Body of pancreas (tissue), 4 donors: Measurements from ENCODE around the gene MROH2A. TPM values are rescaled to one million over a fixed set of nuclear protein-coding genes. Genes with fewer than 3 reads are reported as not detected.

Experiments
- ATAC-seq: fragments of 150-250 bp; one replicate; pipeline ENCODE4 v1.9.1; 2016
- DNase-seq, 4 donors: peaks; one replicate each; pipeline ENCODE4 v3.0.0-alpha.2; 2019
- H3K27ac ChIP-seq, 4 donors: fragments of 200-600 bp; sonication (generic); 1 replicate in 3 of 4; 2 replicates in 1 of 4; pipeline versions ENCODE4 v1.5.1 to v1.6.1; 2016 to 2019; ENCODE audit warnings: mild to moderate bottlenecking in 1 of 4, mixed read lengths in 1 of 4, moderate library complexity in 1 of 4
- H3K27me3 ChIP-seq, 2 donors: fragments of 200-600 bp; sonication (generic); one replicate each; pipeline ENCODE4 v1.6.0; 2016; ENCODE audit warnings: mild to moderate bottlenecking in 1 of 2
- H3K36me3 ChIP-seq, 2 donors: fragments of 200-600 bp; sonication (generic); replicated peaks in 1 of 2; 2 replicates each; pipeline ENCODE4 v1.5.1; 2016; ENCODE audit warnings: low read depth in 2 of 2; ENCODE audit not compliant: insufficient read depth in 1 of 2
- H3K4me1 ChIP-seq: fragments of 200-600 bp; sonication (generic); one replicate; pipeline ENCODE4 v1.6.0; 2016
- H3K4me3 ChIP-seq, 2 donors: fragments of 200-600 bp; sonication (generic); 1 replicate in 1 of 2; 2 replicates in 1 of 2; pipeline ENCODE4 v1.5.1; 2016 to 2019
- H3K9me3 ChIP-seq, 3 donors: fragments of 200-600 bp; sonication (generic); 1 replicate in 2 of 3; 2 replicates in 1 of 3; pipeline ENCODE4 v1.5.1; 2016
- POLR2A ChIP-seq, 3 donors: fragments of 450-650 bp; IDR thresholded peaks; one replicate each; pipeline ENCODE4 v1.6.1; 2016; ENCODE audit warnings: antibody characterized with exemption in 3 of 3, mild to moderate bottlenecking in 2 of 3
- WGBS, 2 donors: methylation state at CpG; one replicate each; pipeline ENCODE4 v1.1.5; 2017; 5-methylcytosine and 5-hydroxymethylcytosine counted together
- intact Hi-C: fragments of 100-400 bp; cut with DNase I; formaldehyde crosslinking; loops from one replicate; pipeline ENCODE4 v1.15.1; 2023
- total RNA-seq, 2 donors: library from RNA; depleted of rRNA; stranded (reverse); fragments of >200 nt; gene quantifications; one replicate each; pipeline ENCODE4 v1.1.0, GENCODE V29; 2016
- TF ChIP-seq, protein P1 (sequence below), 7 experiments: fragments of 450-650 bp in 4 of 7; fragments of 200-600 bp in 3 of 7; sonication (generic) in 3 of 7; IDR thresholded peaks; one replicate each; pipeline ENCODE4 v1.5.1; 2016 to 2019; ENCODE audit warnings: antibody characterized with exemption in 7 of 7

The MROH2A gene
- total RNA-seq, 2 donors from 2014 or later, result not detected

DNA sequence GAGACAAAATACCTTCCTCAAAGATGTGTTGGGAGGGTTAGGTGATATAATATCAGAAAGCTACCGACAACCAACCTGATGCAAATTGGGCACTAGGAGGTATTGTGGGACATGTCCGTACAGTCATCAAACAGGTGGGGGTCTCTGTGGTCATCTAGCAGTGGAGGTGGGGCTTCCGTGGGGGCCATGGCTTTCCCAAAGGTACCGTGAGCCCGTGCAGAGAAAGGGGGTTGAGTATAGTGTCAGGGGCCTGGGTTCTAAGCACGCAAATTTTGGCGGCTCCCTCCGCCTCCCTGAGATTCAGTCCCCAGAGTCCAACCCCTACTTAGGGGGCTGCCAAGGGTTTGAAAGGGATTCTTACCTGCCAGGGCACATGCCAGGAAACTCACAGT is 43.6 kb downstream of the MROH2A start:
- no peaks in the 10 kb centered on the region for H3K27me3 ChIP-seq
- H3K4me1 ChIP-seq, result no peaks in the 10 kb centered on the region
- H3K4me3 ChIP-seq, result no peak overlapping the region
- no peak overlapping the region for H3K27ac ChIP-seq
- no peak for DNase-seq
- H3K36me3 ChIP-seq, result no peaks in the 10 kb centered on the region
- intact Hi-C loops, result no loop called here
- TF ChIP-seq, protein P1, sequence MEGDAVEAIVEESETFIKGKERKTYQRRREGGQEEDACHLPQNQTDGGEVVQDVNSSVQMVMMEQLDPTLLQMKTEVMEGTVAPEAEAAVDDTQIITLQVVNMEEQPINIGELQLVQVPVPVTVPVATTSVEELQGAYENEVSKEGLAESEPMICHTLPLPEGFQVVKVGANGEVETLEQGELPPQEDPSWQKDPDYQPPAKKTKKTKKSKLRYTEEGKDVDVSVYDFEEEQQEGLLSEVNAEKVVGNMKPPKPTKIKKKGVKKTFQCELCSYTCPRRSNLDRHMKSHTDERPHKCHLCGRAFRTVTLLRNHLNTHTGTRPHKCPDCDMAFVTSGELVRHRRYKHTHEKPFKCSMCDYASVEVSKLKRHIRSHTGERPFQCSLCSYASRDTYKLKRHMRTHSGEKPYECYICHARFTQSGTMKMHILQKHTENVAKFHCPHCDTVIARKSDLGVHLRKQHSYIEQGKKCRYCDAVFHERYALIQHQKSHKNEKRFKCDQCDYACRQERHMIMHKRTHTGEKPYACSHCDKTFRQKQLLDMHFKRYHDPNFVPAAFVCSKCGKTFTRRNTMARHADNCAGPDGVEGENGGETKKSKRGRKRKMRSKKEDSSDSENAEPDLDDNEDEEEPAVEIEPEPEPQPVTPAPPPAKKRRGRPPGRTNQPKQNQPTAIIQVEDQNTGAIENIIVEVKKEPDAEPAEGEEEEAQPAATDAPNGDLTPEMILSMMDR (IDR thresholded peaks at IDR 0.05), result no peak
- no peak for TF ChIP-seq POLR2A (IDR thresholded peaks at IDR 0.05)
- 84 to 89% methylated on average over 6 to 8 of the region's 8 CpGs for WGBS, 2 donors
- no peaks in the 10 kb centered on the region for H3K9me3 ChIP-seq
- ATAC-seq, result no peak

DNA sequence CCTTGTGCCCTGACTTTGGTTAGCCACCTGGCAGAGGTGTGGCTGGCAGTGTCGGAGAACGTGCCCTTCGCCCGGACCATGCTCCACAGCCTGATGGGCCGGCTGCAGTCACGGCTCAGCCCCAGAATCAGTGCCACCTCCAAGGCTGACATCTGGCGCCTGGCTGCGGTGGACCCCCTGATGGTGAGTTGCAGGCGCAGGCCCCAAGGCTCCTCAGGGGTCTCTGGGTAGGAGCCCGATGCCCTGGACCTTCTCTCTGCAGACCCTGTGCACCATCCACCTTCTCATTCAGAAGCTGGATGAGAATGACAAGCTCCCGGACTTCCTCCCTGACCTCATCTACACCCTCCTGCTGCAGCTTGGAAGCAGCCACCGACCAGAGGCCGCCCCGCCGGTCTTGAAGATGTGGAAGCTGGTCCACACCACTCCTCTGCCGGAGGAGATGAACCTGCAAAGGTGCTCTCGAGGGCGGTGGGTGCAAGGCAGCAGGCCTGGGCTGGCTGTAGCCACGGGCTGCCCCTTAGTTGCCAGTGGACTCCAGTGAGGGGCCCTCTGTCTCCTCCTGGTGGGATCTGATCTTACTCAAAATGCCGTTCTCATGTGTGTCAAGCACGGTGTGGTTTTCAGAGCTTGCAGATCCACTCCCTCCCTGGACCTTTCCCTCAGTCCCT is 44.1 kb downstream of the MROH2A start:
- H3K4me1 ChIP-seq, result no peaks in the 10 kb centered on the region
- intact Hi-C loops, result no loop called here
- no peaks in the 10 kb centered on the region for H3K9me3 ChIP-seq
- H3K27ac ChIP-seq, result no peak overlapping the region
- TF ChIP-seq, protein P1 (IDR thresholded peaks at IDR 0.05), result no peak
- H3K27me3 ChIP-seq, result no peaks in the 10 kb centered on the region
- ATAC-seq (no peak), DNase-seq (no peak)
- H3K36me3 ChIP-seq, result no peaks in the 10 kb centered on the region
- H3K4me3 ChIP-seq, result no peak overlapping the region
- 82 to 84% methylated on average over 7 to 21 of the region's 21 CpGs for WGBS, 2 donors

DNA sequence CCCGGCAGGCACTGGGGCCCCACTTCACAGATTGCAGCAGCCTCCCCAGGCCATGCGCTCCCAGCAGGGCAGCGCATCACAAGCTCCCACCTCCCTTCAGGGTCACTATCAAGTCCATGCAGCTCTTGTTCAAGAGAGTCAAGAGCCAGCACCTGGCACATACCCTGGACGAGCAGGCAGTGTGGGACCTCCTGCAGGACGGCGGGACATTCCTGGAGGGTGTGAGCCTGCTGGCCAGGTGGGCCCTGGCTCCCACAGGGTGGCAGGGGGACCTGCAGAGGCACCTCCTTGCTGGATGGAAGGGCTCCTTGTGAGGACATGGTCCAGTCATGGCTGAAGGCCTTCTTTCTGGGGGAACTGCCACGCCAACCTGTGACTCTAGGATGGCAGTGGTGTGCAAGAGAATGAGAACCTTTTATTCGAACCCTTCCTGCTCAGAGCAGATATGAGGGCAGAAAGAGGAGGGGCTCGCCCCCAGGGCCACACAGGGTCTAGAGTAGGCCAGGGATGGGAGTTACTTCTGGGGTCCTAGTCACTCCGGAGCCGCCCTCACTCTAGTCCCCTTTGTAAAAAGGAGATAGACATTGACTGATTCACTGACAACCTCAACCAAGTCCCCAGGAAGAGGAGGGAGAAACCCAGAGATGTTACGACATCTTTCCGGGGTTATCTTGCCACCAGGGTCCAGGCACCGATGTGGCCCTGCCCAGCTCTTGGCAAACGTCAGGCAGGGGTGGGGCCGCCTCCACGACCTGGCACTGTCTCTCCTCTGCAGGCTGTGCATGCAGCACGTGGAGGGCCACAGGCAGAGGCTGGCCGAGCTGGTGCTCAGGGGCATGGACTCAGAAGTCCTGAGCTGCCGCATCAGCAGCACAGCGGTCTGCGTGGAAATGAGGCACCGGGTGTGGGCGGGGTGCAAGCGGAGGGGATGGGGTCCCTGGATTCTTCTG is 44.9 kb downstream of the MROH2A start:
- Histone ChIP-seq H3K36me3 (no peaks in the 10 kb centered on the region), H3K9me3 (no peaks in the 10 kb centered on the region), H3K27me3 (no peaks in the 10 kb centered on the region), H3K27ac (no peak overlapping the region), H3K4me3 (no peak overlapping the region), H3K4me1 (no peaks in the 10 kb centered on the region)
- TF ChIP-seq, protein P1 (IDR thresholded peaks at IDR 0.05), result no peak
- no peak for TF ChIP-seq POLR2A (IDR thresholded peaks at IDR 0.05)
- WGBS, 2 donors, result 54 to 63% methylated on average over 18 to 24 of the region's 25 CpGs
- intact Hi-C loops, result no loop called here
- ATAC-seq (no peak), DNase-seq (no peak)

DNA sequence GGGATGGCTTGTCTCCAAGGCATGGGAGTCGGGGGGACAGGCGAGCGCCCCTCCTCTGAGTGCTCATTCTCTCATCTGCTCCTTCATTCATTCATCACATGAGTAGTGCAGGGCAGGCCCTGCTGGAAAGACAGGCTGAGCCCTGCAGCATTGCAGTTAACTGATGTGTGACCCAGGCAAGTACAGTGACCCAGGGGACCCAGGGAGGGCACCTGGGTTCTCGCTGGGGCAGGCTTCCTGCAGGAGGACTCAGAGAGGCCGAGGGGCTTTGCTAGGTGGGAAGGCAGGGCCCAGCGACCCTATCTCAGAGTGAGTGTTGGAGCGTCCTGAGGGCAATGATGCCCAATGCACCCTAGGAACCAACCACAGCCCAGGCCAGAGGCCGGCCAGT is 45.6 kb downstream of the MROH2A start:
- no peak overlapping the region for H3K4me3 ChIP-seq
- H3K9me3 ChIP-seq, result no peaks in the 10 kb centered on the region
- no peak for DNase-seq
- no peak for ATAC-seq
- H3K4me1 ChIP-seq, result no peaks in the 10 kb centered on the region
- H3K27me3 ChIP-seq, result no peaks in the 10 kb centered on the region
- TF ChIP-seq, protein P1 (IDR thresholded peaks at IDR 0.05), result no peak
- TF ChIP-seq POLR2A (IDR thresholded peaks at IDR 0.05), result no peak
- no peaks in the 10 kb centered on the region for H3K36me3 ChIP-seq
- 74 to 82% methylated on average over 5 to 8 of the region's 8 CpGs for WGBS, 2 donors
- intact Hi-C loops, result no loop called here
- no peak overlapping the region for H3K27ac ChIP-seq
